Fibroblast of lung (primary cell): ENCODE measurements around the gene NMRAL1. TPM values are rescaled to one million over a fixed set of nuclear protein-coding genes. Genes with fewer than 3 reads are reported as not detected.

Source experiments
- DNase-seq, 2 donors: peaks; one replicate each; pipeline versions ENCODE4 v3.0.0 to v3.0.0-alpha.2; 2010; ENCODE audit warnings: low read depth in 2 of 2
- H2AFZ ChIP-seq: 2 replicates; pipeline ENCODE4 v1.5.1; 2012; ENCODE audit warnings: low read length, control low read depth, inconsistent platforms
- H3K27ac ChIP-seq: 2 replicates; pipeline ENCODE4 v1.5.1; 2011; ENCODE audit warnings: low read length, control low read depth; ENCODE audit not compliant: insufficient read depth
- H3K27me3 ChIP-seq: 2 replicates; pipeline ENCODE4 v1.5.1; 2011; ENCODE audit warnings: mild to moderate bottlenecking, low read length; ENCODE audit not compliant: control insufficient read depth, insufficient read depth
- H3K36me3 ChIP-seq: 2 replicates; pipeline ENCODE4 v1.5.1; 2011; ENCODE audit warnings: low read length; ENCODE audit not compliant: control insufficient read depth, insufficient read depth
- H3K4me1 ChIP-seq: 2 replicates; pipeline ENCODE4 v1.5.1; 2011; ENCODE audit warnings: low read length; ENCODE audit not compliant: control insufficient read depth, insufficient read depth; ENCODE audit errors: extremely low read depth
- H3K4me2 ChIP-seq: 2 replicates; pipeline ENCODE4 v1.5.1; 2011; ENCODE audit warnings: low read length, control low read depth; ENCODE audit not compliant: insufficient read depth; ENCODE audit errors: extremely low read depth
- H3K4me3 ChIP-seq, 4 experiments: fragments of 200-600 bp in 1 of 4; sonication (generic) in 1 of 4; replicated peaks in 1 of 4; 2 replicates each; pipeline ENCODE4 v1.5.1; 2011 to 2016; ENCODE audit warnings: low read length in 4 of 4, low read depth in 3 of 4, mild to moderate bottlenecking in 3 of 4, control low read depth in 2 of 4, inconsistent platforms in 1 of 4, mixed read lengths in 1 of 4; ENCODE audit not compliant: insufficient read depth in 1 of 4; ENCODE audit errors: control extremely low read depth in 1 of 4
- H3K79me2 ChIP-seq: 2 replicates; pipeline ENCODE4 v1.5.1; 2012; ENCODE audit warnings: mild to moderate bottlenecking, low read length, inconsistent platforms; ENCODE audit not compliant: control insufficient read depth, insufficient read depth
- H3K9ac ChIP-seq: 2 replicates; pipeline ENCODE4 v1.5.1; 2011; ENCODE audit warnings: mild to moderate bottlenecking, low read length, control low read depth; ENCODE audit not compliant: insufficient read depth
- H3K9me3 ChIP-seq: 2 replicates; pipeline ENCODE4 v1.5.1; 2012; ENCODE audit warnings: low read depth, low read length; ENCODE audit not compliant: control insufficient read depth, insufficient read depth
- H4K20me1 ChIP-seq: 2 replicates; pipeline ENCODE4 v1.5.1; 2011; ENCODE audit warnings: low read length; ENCODE audit not compliant: control insufficient read depth, insufficient read depth; ENCODE audit errors: extremely low read depth
- CTCF ChIP-seq, 2 donors: IDR thresholded peaks in 1 of 2; conservative IDR thresholded peaks in 1 of 2; 1 replicate in 1 of 2; 2 replicates in 1 of 2; pipeline ENCODE4 v1.5.1; 2011 to 2012; ENCODE audit warnings: low read length in 2 of 2, control low read depth in 1 of 2, inconsistent platforms in 1 of 2, low read depth in 1 of 2, mild to moderate bottlenecking in 1 of 2
- EZH2 ChIP-seq: IDR thresholded peaks from 2 replicates; pipeline ENCODE4 v1.5.1; 2012; ENCODE audit warnings: low read length, control low read depth, mild to moderate bottlenecking; ENCODE audit errors: missing control alignments
- polyA plus RNA-seq, 2 donors: library from polyadenylated mRNA; depleted of rRNA in 1 of 2; stranded (reverse) in 1 of 2; unstranded in 1 of 2; fragments of >200 nt; gene quantifications; 2 replicates each; pipeline ENCODE4 v1.2.1, GENCODE V29; 2011 to 2012; ENCODE audit warnings: missing spikeins in 1 of 2
- total RNA-seq: library from RNA; depleted of rRNA; stranded (reverse); fragments of >200 nt; gene quantifications from 2 replicates; pipeline ENCODE4 v1.2.1, GENCODE V29; 2014

NMRAL1 gene
- total and polyA plus RNA-seq, 2 donors (not counting 1 experiment from before 2014, with no cell fraction given), result 33.6 to 73.5 TPM

- H3K4me1 ChIP-seq, result no peaks in the 10 kb centered on the region
Observed at GRCh38 chr16:4515611-4516233, 41.3 kb upstream of the NMRAL1 start.

GRCh38 chr16:4514606-4515005 lies 40.2 kb upstream of the NMRAL1 start:
- Histone ChIP-seq H3K9me3 (no peaks in the 10 kb centered on the region), H3K27me3 (no peaks in the 10 kb centered on the region), H4K20me1 (no peaks in the 10 kb centered on the region), H3K4me2 (no peak overlapping the region), H3K4me3 (no peak overlapping the region), H3K27ac (no peak overlapping the region), H3K79me2 (no peaks in the 10 kb centered on the region), H3K36me3 (peaks cover 17% of the 10 kb centered on the region), H3K4me1 (no peaks in the 10 kb centered on the region), H2AFZ (no peak overlapping the region), H3K9ac (no peak overlapping the region)
- TF ChIP-seq EZH2 (no peak), CTCF (conservative IDR thresholded peaks at IDR 0.05 in 1 of 2, IDR thresholded peaks at IDR 0.05 in 1 of 2; ENCODE audit: low read depth in 1 of 2, low read length in 2 of 2) (no peak)
- DNase-seq, result no peak

More at GRCh38 chr16:4515611-4516233, 41.3 kb upstream of the NMRAL1 start:
- no peaks in the 10 kb centered on the region for H4K20me1 ChIP-seq
- H3K27me3 ChIP-seq, result no peaks in the 10 kb centered on the region
- no peak overlapping the region for H2AFZ ChIP-seq
- no peaks in the 10 kb centered on the region for H3K9me3 ChIP-seq
- H3K9ac ChIP-seq, result no peak overlapping the region
- H3K36me3 ChIP-seq, result peaks cover 11% of the 10 kb centered on the region
- H3K79me2 ChIP-seq, result no peaks in the 10 kb centered on the region
- no peak overlapping the region for H3K27ac ChIP-seq
- no peak overlapping the region for H3K4me3 ChIP-seq
- H3K4me2 ChIP-seq, result no peak overlapping the region
- TF ChIP-seq CTCF (conservative IDR thresholded peaks at IDR 0.05 in 1 of 2, IDR thresholded peaks at IDR 0.05 in 1 of 2; ENCODE audit: low read depth in 1 of 2, low read length in 2 of 2), result no peak
- TF ChIP-seq EZH2, result no peak
- no peak for DNase-seq

- Histone ChIP-seq H3K9ac (no peak overlapping the region), H3K79me2 (no peaks in the 10 kb centered on the region), H3K36me3 (peaks cover 20% of the 10 kb centered on the region), H4K20me1 (no peaks in the 10 kb centered on the region), H3K4me3 (no peak overlapping the region), H3K9me3 (no peaks in the 10 kb centered on the region), H3K27me3 (no peaks in the 10 kb centered on the region), H3K4me2 (no peak overlapping the region), H3K27ac (no peak overlapping the region), H3K4me1 (no peaks in the 10 kb centered on the region), H2AFZ (no peak overlapping the region)
- TF ChIP-seq EZH2, result no peak
- no peak for TF ChIP-seq CTCF (conservative IDR thresholded peaks at IDR 0.05 in 1 of 2, IDR thresholded peaks at IDR 0.05 in 1 of 2; ENCODE audit: low read depth in 1 of 2, low read length in 2 of 2)
- DNase-seq, result no peak
Observed at GRCh38 chr16:4513881-4514280, 39.5 kb upstream of the NMRAL1 start.
